ENCODE results near the gene NFE2L1.

DNA sequence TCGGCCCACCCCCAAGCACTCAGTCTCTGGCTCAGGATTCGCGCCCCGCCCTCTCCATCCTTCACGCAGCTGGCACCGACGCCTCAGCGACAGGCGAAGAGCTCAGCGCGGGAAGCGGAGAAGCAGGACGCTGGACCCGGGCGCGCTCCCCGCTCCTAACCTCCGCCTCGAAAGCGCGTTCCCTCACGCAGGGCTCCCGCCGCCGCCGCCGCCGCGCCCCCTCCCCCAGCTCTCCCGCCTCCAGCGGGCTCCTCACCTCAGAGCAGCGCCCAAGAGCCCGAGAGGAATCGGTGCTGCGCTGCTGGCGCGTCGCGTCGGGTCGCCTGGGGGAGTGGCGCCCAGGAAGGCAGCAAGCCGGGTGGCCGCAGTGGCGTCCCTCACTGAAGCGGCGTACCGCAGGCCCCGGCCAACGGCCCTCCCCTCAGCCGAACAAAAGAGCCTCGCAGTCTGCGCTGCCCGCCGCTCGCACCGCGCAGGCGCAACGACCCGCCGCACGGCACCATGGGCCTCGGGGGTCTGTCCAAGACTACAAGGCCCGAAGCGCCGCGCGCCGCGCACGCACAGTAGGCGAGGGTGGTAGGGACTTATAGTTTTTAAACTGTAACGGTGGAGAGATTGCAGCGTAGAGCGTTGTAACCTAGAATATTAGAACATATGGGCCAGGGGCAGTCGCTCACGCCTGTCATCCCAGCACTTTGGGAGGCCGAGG is 53.0 kb downstream of the NFE2L1 start, which contains the start of gene CBX1:
- peak; percentile 43 to 60 for TF ChIP-seq POLR2A (IDR thresholded peaks at IDR 0.05)
- TF ChIP-seq, protein P1, sequence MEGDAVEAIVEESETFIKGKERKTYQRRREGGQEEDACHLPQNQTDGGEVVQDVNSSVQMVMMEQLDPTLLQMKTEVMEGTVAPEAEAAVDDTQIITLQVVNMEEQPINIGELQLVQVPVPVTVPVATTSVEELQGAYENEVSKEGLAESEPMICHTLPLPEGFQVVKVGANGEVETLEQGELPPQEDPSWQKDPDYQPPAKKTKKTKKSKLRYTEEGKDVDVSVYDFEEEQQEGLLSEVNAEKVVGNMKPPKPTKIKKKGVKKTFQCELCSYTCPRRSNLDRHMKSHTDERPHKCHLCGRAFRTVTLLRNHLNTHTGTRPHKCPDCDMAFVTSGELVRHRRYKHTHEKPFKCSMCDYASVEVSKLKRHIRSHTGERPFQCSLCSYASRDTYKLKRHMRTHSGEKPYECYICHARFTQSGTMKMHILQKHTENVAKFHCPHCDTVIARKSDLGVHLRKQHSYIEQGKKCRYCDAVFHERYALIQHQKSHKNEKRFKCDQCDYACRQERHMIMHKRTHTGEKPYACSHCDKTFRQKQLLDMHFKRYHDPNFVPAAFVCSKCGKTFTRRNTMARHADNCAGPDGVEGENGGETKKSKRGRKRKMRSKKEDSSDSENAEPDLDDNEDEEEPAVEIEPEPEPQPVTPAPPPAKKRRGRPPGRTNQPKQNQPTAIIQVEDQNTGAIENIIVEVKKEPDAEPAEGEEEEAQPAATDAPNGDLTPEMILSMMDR (IDR thresholded peaks at IDR 0.05 in 4 of 5, conservative IDR thresholded peaks at IDR 0.05 in 1 of 5): no peak
